Thoracic aorta (tissue), 2 donors: ENCODE data around the gene STAT4. TPM values are rescaled to one million over a fixed set of nuclear protein-coding genes. Genes with fewer than 3 reads are reported as not detected.

ENCODE experiments used
- ATAC-seq: fragments of 150-250 bp; one replicate; pipeline ENCODE4 v1.8.0; 2017; ENCODE audit warnings: low read depth; ENCODE audit not compliant: insufficient number of reproducible peaks, low FRiP score
- DNase-seq: peaks from one replicate; pipeline ENCODE4 v3.0.0-alpha.2; 2020; ENCODE audit warnings: low spot score
- H3K27ac ChIP-seq, 2 donors: fragments of 200-600 bp; sonication (generic); 1 replicate in 1 of 2; 2 replicates in 1 of 2; pipeline ENCODE4 v1.5.1; 2016; ENCODE audit warnings: mild to moderate bottlenecking in 2 of 2, moderate library complexity in 2 of 2
- H3K27me3 ChIP-seq: fragments of 200-600 bp; sonication (generic); replicated peaks from 2 replicates; pipeline ENCODE4 v1.6.0; 2016; ENCODE audit warnings: mild to moderate bottlenecking; ENCODE audit not compliant: insufficient read depth
- H3K36me3 ChIP-seq: fragments of 200-600 bp; sonication (generic); one replicate; pipeline ENCODE4 v1.5.1; 2016
- H3K4me1 ChIP-seq, 2 donors: fragments of 200-600 bp; sonication (generic); 1 replicate in 1 of 2; 2 replicates in 1 of 2; pipeline versions ENCODE4 v1.5.1 to v1.6.0; 2016; ENCODE audit warnings: low read depth in 2 of 2, mild to moderate bottlenecking in 1 of 2; ENCODE audit not compliant: control insufficient read depth in 1 of 2
- H3K4me3 ChIP-seq: fragments of 200-600 bp; sonication (generic); 2 replicates; pipeline ENCODE4 v1.5.1; 2016; ENCODE audit warnings: mild to moderate bottlenecking
- H3K9me3 ChIP-seq: fragments of 200-600 bp; sonication (generic); 2 replicates; pipeline ENCODE4 v1.5.1; 2016
- CTCF ChIP-seq: fragments of 200-600 bp; sonication (generic); IDR thresholded peaks from one replicate; pipeline ENCODE4 v1.5.1; 2019; ENCODE audit warnings: antibody characterized with exemption
- total RNA-seq, 2 donors: library from RNA; depleted of rRNA; stranded (reverse); fragments of >200 nt; gene quantifications; one replicate each; pipeline versions ENCODE4 v1.1.0 to v1.2.3, GENCODE V29; 2016

The STAT4 gene
- total RNA-seq, 2 donors from 2014 or later: 2.7 to 6.6 TPM

GRCh38 chr2:191056228-191056627, 94.6 kb downstream of the STAT4 start:
- Histone ChIP-seq H3K4me1 (no peaks in the 10 kb centered on the region), H3K4me3 (no peak overlapping the region), H3K9me3 (no peaks in the 10 kb centered on the region), H3K36me3 (no peaks in the 10 kb centered on the region), H3K27me3 (no peaks in the 10 kb centered on the region), H3K27ac (no peak overlapping the region)
- DNase-seq (no peak), ATAC-seq (no peak)
- TF ChIP-seq CTCF: no peak

GRCh38 chr2:191053256-191053655, 97.5 kb downstream of the STAT4 start:
- ATAC-seq (no peak), DNase-seq (no peak)
- no peak for TF ChIP-seq CTCF
- H3K4me3 ChIP-seq: no peak overlapping the region
- H3K27me3 ChIP-seq: no peaks in the 10 kb centered on the region
- H3K36me3 ChIP-seq: no peaks in the 10 kb centered on the region
- H3K4me1 ChIP-seq: peaks cover 0 to 6% of the 10 kb centered on the region in 2 donors
- H3K27ac ChIP-seq: no peak overlapping the region
- no peaks in the 10 kb centered on the region for H3K9me3 ChIP-seq

- no peak for DNase-seq
- no peaks in the 10 kb centered on the region for H3K36me3 ChIP-seq
- H3K4me1 ChIP-seq: peaks cover 0 to 6% of the 10 kb centered on the region in 2 donors
- no peaks in the 10 kb centered on the region for H3K27me3 ChIP-seq
- H3K27ac ChIP-seq: no peak overlapping the region
- no peak overlapping the region for H3K4me3 ChIP-seq
- ATAC-seq: no peak
- no peaks in the 10 kb centered on the region for H3K9me3 ChIP-seq
- TF ChIP-seq CTCF: peak; percentile 56
Observed at GRCh38 chr2:191051825-191052778, 98.7 kb downstream of the STAT4 start.

GRCh38 chr2:191051177-191051576, 99.6 kb downstream of the STAT4 start:
- peaks cover 0 to 6% of the 10 kb centered on the region in 2 donors for H3K4me1 ChIP-seq
- H3K36me3 ChIP-seq: no peaks in the 10 kb centered on the region
- no peak overlapping the region for H3K4me3 ChIP-seq
- no peaks in the 10 kb centered on the region for H3K9me3 ChIP-seq
- TF ChIP-seq CTCF: no peak
- ATAC-seq: no peak
- no peak overlapping the region for H3K27ac ChIP-seq
- no peaks in the 10 kb centered on the region for H3K27me3 ChIP-seq
- DNase-seq: no peak

- ATAC-seq (no peak), DNase-seq (no peak)
- Histone ChIP-seq H3K9me3 (no peaks in the 10 kb centered on the region), H3K27ac (no peak overlapping the region), H3K27me3 (no peaks in the 10 kb centered on the region), H3K36me3 (no peaks in the 10 kb centered on the region), H3K4me1 (peaks cover 0 to 6% of the 10 kb centered on the region in 2 donors), H3K4me3 (no peak overlapping the region)
- TF ChIP-seq CTCF: no peak
Observed at GRCh38 chr2:191050640-191050987, 100.2 kb downstream of the STAT4 start.
